GM21619 (cell line): ENCODE data around the gene STAB2.

ENCODE experiments used
- ATAC-seq: cut with Tn5 transposase; IDR thresholded peaks from one replicate; pipeline ENCODE4 v1.9.1; 2021; ENCODE audit not compliant: unreplicated experiment

STAB2 gene

DNA sequence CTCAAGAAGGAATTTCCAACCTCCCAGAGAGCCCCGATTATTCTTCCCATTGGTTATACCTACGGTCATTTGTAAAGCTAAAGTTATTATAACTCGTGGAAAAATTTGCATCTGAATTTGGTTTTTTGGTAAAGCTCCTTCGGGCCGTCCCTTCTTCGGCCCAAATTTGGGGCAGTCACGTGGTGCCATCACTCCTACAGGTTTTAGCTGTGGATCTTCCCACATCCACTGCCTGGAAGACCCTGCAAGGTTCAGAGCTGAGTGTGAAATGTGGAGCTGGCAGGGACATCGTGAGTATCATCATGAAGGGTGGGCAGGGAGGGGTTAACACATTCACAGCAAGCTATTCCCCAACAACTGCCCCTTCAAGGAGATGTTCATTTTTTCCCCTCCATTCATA, 148.2 kb downstream of the STAB2 start:
- ATAC-seq: no peak

DNA sequence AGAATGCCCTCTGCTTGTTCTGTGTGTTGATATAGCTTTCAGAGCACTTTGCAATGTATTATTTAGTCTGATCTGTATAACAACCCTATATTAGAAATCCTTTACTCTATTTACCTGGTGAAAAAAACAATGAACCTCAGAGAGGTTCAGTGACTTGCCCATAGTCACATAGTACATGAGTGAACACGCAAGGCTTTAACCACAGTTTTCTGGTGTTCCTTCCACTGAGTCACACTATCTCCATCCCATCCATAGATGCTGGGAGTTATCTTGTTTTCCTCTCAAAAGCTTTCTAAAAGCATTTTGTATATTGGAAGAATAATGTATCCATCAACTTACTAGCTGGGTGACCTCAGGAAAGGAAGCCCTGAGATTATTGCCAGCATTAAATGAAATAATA, 149.5 kb downstream of the STAB2 start:
- no peak for ATAC-seq

DNA sequence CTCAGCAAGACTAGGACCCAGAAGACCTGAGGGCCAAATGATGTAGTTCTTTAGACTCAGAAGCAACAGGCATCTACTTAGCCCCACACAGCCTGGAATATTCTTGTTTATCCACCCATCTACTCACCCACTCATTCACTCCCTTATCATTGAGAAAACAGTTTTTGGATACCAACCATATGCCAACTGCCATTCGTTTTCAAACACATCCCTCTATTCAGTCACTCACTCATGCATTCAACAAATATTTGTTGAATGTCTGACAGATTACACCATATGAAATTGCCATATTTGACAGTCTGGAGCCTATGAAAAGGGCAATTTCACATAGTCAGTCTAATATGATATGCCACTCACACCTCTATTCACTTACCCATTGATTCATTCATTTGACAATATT, 150.8 kb downstream of the STAB2 start:
- no peak for ATAC-seq

- ATAC-seq: no peak
Observed at GRCh38 chr12:103742349-103742932, 155.4 kb downstream of the STAB2 start.

GRCh38 chr12:103743788-103744187, 156.7 kb downstream of the STAB2 start:
- no peak for ATAC-seq

GRCh38 chr12:103745962-103746361, 158.9 kb downstream of the STAB2 start:
- ATAC-seq: no peak

DNA sequence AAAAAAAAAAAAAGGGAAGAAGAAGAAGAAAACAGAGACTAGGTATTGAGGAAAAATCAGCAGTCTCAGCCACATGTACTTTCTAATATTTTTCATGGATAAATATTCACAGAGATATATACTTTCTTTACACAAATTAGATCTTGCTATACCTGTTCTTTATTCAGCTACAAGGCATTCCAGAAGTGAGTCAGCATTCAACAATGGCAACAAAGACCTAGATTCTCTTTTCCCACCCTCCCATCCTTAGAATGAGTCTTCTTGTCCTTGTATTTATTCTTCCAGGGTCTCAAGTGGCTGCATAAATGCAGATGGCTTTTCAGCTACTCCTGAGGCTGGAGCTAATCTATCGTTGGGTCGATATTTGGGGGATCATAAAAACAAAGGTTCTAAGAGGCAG, 160.9 kb downstream of the STAB2 start:
- ATAC-seq: no peak

GRCh38 chr12:103748875-103749274, 161.8 kb downstream of the STAB2 start:
- no peak for ATAC-seq

DNA sequence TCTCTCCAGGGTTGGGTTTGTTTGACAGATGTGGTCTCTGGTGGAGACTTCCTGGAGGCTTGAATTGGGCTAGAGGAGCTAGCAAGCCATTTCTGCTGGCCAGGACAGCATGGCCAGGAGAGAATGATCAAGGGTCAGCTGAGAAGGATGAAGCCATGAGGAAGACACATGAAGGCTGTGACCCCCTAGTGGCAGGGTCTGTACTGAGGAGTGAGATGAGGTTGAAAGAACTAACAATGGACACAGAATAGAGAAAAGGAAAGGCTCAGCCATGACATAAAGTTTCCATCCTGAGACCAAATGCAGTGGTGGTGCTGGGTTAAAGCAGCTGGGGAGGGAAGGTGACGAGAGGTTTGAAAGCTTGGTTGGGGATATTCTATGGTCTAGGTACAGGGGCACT, 164.1 kb downstream of the STAB2 start:
- ATAC-seq: no peak

DNA sequence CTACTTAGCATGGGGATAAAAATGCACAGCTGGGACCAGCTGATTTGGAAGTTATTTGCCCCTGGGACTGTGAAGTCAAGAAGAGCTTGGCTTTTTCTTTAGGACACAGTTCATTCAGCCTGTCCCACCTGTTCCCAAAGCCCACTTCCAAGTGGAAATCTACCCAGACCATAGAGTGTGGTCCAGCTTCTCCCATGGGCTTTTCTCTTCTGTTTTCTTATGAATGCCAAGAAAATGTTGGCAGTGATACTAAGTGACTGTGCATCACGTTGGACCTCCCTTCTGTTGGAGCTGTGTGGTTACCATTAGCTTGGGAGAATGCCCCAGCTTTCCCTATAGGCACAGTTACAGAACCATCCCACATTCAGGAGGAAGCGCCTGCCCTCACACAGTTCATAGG, 164.5 kb downstream of the STAB2 start:
- no peak for ATAC-seq

DNA sequence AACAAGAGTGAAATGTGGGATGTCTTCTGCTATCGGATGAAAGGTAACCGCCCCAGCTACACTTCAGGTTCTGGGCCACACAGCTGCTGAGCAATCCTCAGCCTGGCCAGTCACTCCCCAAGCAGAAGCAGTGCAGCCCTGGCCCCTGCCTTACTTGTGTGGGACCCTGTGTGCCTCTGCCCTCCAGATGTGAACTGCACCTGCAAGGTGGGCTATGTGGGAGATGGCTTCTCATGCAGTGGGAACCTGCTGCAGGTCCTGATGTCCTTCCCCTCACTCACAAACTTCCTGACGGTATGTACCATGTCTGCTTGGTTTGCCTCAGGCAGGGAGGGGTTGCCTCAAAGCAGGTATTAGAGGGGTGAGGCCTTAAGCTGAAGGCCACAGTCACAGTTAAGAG, 168.4 kb downstream of the STAB2 start:
- ATAC-seq: no peak

DNA sequence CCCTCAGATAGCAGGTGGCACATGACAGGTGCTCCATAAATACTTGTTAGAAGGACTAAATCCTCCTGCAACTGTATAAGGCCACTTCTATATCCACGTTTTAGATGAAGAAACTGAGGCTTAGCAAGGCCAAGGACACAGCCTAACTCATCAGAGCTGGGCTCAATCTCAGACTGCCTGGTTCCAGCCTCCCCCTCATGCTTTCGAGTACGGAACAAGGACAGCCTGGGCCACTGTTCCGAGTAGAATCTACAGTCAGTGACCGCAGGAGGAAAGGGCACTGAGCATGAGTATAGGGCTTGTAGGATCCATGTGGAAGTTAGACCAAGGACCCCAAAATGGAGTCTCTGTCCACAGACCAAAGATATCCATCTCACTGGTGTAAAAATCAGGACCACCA, 169.4 kb downstream of the STAB2 start:
- ATAC-seq: no peak

DNA sequence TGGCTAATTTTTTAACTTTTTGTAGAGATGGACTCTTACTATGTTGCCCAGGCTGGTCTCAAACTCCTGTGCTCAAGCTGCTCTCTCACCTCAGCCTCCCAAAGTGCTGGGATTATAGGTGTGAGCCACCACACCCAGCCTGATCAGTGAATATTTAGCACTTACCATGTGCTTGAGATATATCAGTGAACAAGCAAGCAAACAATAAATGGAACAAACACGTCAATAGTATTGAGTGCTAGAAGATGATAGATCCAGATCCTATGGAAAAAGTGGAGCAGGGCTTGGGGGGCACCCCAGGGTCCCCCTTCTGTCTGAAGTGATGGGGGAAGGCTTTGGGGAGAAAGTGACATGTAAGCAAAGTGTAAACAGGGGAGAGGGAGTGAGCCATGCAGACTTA, 170.2 kb downstream of the STAB2 start:
- no peak for ATAC-seq

- no peak for ATAC-seq
Observed at GRCh38 chr12:103758310-103759089, 171.4 kb downstream of the STAB2 start.

- ATAC-seq: no peak
Observed at GRCh38 chr12:103762473-103762872, 175.4 kb downstream of the STAB2 start.

DNA sequence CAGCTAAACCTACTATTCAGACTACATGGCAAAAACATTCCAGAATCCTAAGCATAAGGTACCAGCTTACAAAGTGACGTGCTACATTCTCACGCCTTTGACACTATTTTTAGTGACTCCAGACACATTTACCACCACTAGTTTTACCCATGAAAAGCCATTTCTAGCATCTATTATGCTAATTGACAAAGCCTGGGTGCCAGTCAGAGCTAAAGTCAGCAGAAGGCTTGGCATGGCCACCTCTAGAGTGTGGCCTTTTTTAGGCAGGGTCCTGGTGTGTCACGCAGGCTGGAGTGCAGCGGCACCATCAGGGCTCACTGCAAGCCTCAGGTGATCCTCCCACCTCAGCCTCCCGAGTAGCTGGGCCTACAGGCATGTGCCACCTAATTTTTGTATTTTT, 178.2 kb downstream of the STAB2 start:
- no peak for ATAC-seq

- no peak for ATAC-seq
Observed at GRCh38 chr12:103766028-103766427, 179.0 kb downstream of the STAB2 start.

GRCh38 chr12:103768467-103769123, 181.5 kb downstream of the STAB2 start:
- ATAC-seq: no peak

DNA sequence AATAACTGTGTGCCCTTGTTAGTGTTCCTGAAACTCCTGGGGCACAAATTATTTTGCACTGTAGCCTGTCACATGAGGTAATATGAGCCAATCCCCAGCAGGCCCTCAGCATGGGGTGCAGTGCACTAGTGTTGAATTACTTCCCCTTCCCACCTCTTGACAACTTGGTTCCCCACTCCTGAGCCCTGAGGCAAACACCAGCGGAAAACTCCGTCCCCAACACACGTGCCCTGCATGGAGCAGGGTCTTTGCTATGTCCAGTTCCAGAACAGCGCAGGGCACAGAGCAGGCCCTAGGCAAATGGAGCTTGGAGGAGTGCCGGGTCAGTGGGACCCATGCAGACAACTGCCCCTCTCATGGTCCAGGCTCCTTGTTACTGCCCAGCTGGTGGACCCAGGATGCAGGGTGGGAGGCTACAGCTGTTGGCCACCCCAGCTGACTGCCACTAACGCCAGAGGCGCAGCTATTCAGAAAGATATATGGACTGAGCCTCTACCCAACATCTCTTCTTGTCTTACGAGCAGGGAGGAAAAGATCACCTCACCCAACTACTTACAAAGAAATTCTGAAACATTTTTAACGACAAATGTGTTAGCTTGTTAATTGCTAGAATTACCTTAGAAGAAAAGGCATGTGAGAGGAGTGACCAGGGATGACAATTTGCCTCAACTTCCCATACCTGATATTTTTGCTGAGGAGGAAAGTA, 182.3 kb downstream of the STAB2 start:
- ATAC-seq: no peak

DNA sequence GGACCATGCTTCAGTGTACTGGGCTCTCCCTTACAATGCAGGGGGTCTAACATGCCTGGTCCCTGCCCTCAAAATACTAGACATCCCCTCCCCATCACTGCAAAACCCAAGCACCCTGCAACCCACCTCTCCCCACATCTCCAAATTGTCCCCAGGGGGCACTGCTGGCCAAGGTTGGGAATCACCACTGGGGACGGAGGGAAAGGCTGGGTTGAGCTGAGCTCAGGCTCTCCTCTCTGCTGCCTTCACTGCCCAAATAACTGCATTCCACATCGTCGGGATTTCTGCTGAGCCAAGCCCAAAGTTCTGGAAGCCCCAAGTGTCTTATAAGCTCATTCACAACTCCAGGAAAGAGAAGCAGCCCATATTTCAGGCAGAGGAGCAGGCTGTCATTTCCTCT, 184.4 kb downstream of the STAB2 start:
- ATAC-seq: no peak

DNA sequence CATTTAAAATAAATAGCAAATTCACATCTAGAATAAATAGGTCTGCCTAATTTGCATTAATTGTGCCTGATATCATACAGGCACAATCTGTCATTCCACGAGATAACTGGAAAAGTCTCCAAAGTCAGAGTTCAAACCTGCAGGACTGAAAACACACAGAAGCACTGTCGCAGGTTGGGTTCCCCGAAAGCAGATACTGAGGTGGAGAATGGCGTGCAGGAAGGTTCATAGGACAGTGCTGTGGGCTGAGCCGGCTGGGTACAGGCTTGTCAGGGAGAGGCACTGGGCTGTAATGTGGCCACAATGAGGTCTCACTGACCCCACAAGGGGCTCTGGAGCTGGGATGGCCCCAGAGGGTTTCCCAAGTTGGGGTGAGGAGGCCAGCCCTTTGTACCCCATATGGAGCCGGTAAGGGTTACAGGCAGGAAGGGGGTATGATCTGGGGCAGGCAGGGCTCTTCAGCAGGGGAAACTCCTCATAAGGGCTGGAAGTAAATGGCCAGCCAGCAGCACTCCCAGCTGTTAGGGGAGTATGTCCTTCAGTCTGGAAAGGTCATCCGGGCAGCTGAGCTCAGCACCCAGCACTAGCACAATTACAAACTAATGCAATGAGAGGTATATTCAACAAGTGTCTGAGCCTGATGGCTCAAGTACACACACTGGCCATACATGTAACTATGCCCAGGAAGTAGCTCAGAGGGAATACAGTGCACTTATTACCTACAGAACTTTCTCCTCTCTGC, 185.5 kb downstream of the STAB2 start:
- no peak for ATAC-seq
